IPS-18c (cell line): Measurements from ENCODE around the gene ARHGAP24.
"Not testable (repeated sequence)": the region's sequence is repeated elsewhere in the genome, so short reads cannot be mapped to it uniquely, and the experiment has no call there.

Source experiments
- H3K4me3 ChIP-seq: 2 replicates; pipeline ENCODE4 v1.7.0; 2013; ENCODE audit warnings: low read depth, mild to moderate bottlenecking, low read length, moderate library complexity; ENCODE audit not compliant: insufficient read depth
- H3K9me3 ChIP-seq: one replicate; pipeline ENCODE4 v1.6.1; 2013; ENCODE audit warnings: mild to moderate bottlenecking, low read length, moderate library complexity; ENCODE audit not compliant: control insufficient read depth, insufficient read depth

The ARHGAP24 gene

DNA sequence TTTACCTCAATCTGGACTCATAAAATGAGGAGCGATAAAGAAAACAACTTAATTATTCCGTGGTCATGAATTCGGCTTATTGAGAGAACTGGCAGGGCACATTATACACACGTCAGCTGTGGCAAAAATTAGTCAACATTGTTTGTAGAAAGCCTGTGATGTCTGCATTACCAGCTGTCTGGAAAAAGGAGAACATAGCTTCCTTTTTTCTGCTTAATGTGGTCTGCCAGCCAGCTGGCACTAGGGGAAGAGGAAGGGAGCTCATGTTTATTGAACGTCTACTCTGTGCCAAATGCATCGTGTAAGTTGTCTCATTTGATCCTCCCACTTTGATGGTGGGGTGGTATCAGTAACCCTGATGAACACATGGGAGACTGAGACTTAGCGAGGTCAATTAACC, 367.6 kb downstream of the ARHGAP24 start:
- Histone ChIP-seq H3K9me3 (no peaks in the 10 kb centered on the region), H3K4me3 (no peak overlapping the region)

DNA sequence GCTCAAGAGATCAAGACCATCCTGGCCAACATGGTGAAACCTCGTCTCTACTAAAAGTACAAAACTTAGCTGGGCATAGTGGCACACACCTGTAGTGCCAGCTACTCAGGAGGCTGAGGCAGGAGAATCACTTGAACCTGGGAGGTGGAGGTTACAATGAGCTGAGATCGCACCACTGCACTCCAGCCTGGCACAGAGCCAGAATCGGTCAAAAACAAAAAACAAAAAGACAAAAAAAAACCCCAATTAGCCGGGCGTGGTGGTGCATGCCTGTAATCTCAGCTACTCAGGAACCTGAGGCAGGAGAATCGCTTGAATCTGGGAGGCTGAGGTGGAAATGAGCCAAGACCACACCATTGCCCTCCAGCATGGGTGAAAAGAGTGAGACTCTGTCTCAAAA, 378.8 kb downstream of the ARHGAP24 start:
- H3K4me3 ChIP-seq, H3K9me3 ChIP-seq: not testable (repeated sequence)

DNA sequence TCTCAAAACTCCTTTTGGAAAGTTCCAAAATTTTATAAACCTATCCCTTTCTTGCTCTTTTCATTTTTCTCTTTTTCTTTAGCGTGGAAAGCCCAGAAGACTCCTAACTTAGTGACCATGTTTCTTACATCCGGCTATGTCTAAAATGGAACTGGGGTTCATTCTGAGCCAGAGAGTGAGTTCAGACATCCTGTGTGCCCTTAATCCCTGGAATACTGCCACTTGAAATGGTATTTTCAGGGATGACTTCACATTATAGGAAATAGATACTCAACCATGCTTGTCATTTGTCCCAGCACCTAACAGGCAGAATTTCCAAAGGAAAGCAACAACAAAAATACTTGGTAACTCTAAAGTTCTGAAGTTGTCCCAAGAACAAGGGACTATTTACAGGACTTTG, 379.6 kb downstream of the ARHGAP24 start:
- Histone ChIP-seq H3K4me3 (no peak overlapping the region), H3K9me3 (no peaks in the 10 kb centered on the region)

DNA sequence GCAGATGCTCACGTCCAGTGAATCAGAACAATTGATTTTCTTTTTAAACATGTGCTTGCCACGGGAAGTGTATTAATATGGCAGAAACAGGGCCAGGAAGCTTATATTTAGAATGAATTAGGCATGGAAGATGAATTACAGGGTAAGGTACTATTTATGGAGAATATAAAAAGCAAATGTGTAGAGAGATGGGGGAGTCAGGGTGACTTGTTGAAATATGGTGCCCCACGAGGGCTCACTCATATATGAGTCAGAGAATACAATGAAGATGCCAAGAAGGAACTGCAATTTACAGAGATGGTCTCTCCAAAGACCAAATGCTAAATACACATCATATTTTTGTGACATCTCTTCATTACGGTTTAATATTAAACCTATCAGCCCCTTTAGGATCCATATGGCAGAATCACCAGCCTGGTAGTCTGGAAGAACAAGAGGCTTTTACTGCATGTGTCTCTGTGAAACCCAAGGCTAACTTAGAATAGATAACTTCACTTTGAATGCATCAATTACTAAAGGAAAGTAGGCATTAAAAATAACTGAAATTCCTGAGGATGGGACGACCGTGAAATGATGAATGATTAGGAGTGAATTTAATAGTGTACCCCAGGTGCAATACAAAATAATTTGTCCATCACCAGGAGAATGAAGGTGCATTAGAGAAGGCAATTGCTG, 385.3 kb downstream of the ARHGAP24 start:
- H3K9me3 ChIP-seq, result no peaks in the 10 kb centered on the region
- H3K4me3 ChIP-seq, result no peak overlapping the region

DNA sequence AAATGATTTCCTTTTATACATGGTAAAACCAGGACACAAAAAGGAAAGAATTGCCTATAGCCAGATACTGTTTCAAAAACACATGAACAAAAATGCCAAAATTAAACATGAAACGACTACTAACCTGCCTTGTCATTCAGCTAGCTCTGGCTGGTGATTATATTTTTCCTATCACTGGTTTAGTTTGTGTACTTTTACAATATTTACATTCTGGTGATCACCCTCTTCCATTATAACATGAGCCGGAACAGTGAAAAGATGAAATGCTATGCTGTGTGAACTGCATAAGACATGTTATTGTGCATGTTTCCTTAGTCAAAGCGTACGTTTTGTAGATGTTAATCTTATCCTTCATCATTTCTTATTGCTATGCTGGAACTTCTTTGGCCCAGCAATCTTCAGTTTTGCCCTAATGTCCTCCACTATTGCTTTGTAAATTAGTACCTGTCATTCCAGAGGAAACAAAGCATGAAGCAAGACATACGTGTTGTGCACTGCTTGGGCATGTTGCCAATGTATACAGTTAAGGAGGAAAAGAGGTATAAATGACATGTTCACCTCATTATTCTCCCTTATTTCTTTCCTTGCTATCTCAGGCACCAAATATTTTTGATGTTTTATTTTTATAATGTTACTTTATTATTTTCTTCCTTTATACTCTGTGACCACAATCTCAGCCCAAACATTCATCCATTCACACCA, 386.3 kb downstream of the ARHGAP24 start:
- Histone ChIP-seq H3K9me3 (no peaks in the 10 kb centered on the region), H3K4me3 (no peak overlapping the region)

DNA sequence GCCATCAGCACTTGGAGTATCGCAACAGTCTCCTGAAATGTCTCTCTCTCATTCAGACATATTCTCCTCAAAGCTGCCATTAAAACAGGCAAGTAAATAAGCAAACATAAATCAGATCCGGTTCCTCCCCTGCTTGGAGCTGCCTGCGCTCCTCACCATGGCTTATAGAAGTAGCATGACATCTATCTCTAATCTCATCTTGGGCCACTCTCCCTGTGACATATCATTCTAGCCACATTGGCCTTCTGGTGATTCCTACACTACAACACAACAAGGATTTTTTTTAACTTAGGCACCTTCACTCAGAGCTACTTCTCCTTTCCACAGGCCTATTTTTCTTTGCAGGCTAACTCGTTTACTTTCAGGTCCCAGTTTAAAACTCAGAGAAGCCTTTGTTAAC, 387.9 kb downstream of the ARHGAP24 start:
- H3K9me3 ChIP-seq, result no peaks in the 10 kb centered on the region

DNA sequence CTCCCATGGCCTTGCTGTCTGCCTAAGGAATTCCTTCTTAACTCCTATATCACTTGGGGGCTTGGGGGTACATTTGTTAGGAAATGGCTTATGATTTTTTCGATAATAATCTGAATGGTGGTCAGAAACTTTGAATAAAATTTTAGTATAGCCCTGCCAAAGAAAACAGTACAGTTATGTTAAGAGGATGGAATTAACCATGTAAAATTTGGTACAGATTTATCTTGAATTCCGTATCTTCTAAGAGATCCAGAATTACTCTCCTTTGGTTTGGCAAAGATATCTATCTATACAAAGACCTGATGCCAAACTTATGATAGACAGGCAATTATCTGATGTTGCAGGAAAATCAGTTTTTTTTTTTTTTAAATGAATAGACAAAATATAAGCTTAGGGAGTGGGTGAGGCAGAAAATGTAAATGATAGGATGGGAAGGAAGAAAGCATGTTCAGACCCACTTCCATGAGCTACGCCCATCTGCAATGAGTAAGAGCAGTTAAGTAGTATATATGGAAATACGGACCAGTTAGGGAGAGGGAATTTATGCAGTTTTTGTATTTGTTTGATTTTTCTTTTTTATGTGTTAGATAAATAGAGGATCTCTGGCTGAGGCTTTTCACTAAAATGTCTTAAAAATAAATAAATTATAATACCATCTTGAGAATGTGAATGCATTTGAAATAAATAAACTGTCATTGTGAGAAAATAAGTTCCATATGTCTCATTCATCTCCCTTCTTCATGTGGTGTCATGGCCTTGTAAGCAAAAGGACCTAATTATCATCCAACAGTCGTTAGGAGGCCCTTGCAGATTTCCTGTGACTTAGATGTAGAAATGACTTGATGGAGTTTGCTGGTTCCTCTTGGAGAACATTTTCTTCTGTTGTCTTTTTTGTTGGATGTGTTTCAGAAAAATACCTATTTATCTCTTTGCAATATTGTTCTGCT, 389.6 kb downstream of the ARHGAP24 start:
- H3K9me3 ChIP-seq, result no peaks in the 10 kb centered on the region
- no peak overlapping the region for H3K4me3 ChIP-seq

More for the DNA sequence above, 387.9 kb downstream of the ARHGAP24 start:
- no peak overlapping the region for H3K4me3 ChIP-seq

DNA sequence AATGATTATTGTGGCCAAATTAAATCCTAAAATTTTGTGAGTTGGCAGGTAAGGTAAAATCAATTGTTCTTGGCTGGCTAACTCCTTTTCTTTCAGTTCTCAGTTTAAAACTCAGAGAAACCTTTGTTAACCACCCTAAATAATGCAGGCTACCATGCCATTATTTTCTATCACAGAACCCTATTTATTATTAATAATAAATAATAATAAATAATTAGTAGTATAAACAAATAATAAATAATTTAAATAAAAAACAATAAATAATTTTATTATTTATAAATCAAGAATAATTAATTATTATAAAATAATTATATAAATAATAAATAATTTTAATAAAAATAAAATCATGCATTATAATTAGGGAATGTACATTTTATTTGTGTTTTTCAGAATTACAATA, 390.3 kb downstream of the ARHGAP24 start:
- H3K4me3 ChIP-seq, result no peak overlapping the region
- H3K9me3 ChIP-seq, result no peaks in the 10 kb centered on the region

DNA sequence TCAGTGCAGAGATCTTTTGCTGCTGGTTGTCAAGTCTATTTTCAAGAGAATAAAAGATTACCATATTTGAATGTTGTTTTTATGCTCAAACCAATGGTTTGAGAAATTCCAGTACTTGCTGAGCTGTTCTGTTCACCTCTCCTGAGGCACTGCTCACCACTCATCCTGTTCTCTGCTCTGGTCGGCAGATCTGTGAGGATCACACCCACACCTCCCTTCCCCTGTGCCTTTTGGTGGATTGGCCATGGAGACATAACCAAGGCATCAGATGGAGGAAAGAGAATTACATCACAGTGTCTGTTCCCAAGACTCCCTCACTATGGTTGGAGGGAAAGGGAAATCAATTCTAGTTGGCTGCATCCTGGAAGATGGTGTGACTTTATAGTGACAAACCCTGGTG, 391.6 kb downstream of the ARHGAP24 start:
- H3K9me3 ChIP-seq, result no peaks in the 10 kb centered on the region
- no peak overlapping the region for H3K4me3 ChIP-seq

DNA sequence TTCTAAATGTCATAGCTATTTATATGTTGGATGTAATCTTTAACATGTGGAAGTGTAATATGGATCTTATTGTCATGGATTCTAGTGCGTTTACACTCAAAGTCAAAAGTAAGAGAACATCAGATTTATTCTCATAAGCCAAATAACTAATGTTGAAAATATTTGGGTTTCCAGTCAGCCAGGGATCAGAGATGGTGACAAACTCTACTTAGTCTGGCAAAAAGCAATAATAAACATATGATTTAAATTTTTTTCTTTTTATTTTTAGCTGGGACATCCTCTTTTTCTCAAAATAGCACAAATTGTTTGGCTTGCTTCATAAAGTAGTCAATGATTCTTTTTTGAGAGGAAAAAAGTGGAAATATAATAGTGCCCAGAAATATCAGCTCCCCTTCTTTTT, 392.3 kb downstream of the ARHGAP24 start:
- no peaks in the 10 kb centered on the region for H3K9me3 ChIP-seq
- no peak overlapping the region for H3K4me3 ChIP-seq

DNA sequence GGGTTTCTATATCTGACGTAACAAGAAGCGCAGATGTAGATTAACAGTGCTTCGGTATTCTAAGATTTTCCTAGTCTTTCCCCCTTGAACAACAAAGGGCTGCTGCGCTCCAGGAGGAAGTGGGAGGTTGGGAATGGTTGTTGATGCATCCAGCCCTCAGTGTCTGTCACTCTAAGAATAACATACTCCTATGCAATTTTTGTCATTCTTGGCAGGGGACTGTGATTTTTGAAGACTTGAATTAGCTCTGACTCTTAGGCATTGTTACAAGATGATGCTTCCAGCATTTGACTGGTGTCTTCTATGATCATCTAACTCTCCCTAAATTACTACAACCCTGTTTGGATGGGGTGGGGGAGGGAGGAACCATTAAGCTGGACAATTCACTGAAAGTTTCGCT, 394.2 kb downstream of the ARHGAP24 start:
- no peak overlapping the region for H3K4me3 ChIP-seq
- H3K9me3 ChIP-seq, result no peaks in the 10 kb centered on the region

DNA sequence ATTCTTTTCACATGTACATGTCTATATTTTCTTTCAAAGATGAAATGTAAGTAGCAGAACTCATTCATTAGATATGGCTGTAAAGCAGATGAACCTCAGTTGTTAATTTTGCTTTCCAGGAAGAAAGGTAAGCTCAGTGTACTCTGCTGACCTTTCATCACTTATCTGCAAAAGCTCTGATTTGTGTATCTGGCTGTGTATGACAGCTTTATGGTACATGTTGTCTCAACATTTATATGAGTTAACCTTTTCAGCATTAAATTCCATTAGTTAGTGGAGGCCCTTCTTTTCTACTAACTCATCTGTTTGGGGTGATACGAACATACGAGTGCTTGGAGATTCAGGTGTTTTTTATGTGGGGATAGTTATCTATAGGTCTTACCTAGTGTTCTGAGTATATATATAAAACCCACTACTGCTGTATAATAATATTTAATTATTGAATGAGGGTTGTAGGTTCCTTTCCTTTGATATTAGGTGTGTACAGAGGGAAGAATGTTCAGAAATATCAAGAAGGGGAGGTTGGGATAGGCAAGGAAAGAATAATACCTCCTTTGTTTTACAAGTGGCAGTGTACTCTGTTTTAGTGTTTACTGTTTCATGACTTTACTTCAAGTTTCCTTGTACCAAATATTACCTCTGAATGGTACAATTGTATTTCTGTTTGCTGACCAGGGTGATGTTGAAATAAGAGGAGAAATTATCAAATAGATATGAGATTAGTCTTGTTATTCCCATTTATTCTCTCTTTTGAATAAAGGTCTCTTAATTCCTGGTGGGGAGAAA, 395.5 kb downstream of the ARHGAP24 start:
- H3K9me3 ChIP-seq, result no peaks in the 10 kb centered on the region
- no peak overlapping the region for H3K4me3 ChIP-seq

DNA sequence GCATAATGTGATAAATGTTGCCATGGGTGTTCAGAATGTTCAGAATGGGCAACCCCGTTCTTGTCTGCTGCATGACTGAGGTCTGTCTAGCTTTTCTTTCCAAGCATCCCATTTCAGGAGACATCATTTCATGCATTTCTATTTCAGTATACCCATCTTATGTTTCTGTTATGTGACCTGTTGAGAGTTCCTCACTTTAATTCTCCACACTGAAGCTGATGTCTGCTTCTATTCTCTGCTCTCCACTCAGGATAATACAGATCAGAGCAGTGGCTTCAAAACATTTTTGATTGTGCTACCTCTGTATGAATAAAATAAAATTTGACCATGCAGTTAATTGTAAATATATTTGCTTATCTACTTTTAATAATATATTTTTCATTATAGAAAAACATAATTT, 398.6 kb downstream of the ARHGAP24 start:
- Histone ChIP-seq H3K4me3 (no peak overlapping the region), H3K9me3 (no peaks in the 10 kb centered on the region)

DNA sequence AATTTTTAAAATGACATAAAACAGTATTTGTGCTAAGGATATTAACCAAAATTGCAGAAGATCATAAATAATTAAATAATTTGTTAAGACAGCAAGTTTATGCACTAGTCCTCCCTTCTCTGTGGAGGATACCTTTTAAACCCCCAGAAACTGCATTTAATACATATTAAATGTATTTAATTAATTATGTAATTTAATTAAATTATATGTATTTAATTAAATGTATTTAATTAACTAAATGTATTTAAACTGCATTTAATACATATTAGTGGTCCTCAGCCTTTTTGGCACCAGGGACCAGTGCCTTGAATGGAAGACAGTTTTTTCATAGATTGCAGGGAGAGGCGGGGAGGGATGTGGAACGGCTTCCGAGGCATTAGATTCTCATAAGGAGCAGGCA, 404.6 kb downstream of the ARHGAP24 start:
- H3K4me3 ChIP-seq, result no peak overlapping the region
- H3K9me3 ChIP-seq, result no peaks in the 10 kb centered on the region

DNA sequence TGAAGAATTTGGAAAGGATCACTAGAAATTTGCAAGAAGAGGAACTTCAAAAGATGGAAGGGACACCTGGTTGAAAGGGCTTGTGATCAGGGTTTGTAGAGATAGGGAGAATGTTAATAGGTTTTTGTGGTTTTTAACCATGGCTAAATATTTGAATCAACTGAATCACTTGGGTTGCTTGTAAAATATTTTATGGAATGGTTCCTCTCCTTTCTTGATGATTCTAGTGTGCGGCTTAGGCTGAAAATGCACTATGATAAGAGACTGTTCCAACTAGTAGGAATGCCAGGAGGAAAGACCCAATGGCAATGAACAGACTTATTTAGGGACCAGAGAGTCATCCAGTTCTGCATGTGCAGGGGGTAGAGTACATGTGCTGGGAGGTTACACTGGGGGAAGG, 408.2 kb downstream of the ARHGAP24 start:
- no peak overlapping the region for H3K4me3 ChIP-seq
- H3K9me3 ChIP-seq, result no peaks in the 10 kb centered on the region

DNA sequence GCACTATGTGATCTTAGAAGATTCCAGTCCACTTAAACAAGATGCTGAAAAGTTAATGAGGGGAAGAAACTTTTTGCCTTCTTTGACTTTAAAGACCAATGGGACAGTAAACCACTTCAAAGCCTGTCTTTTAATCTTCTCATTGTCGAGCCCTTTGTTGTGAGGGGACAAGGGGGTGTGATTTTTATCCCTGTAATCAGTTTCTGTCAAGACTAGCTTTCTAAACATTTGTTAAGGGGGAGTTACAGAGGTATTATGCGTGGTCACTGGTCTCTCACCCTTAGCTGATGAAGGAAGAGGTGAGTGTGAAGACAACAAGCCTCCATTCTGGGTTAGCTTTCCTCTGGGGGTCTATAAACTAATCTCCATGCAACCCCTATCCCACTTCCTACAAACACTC, 409.3 kb downstream of the ARHGAP24 start:
- Histone ChIP-seq H3K9me3 (no peaks in the 10 kb centered on the region), H3K4me3 (no peak overlapping the region)

DNA sequence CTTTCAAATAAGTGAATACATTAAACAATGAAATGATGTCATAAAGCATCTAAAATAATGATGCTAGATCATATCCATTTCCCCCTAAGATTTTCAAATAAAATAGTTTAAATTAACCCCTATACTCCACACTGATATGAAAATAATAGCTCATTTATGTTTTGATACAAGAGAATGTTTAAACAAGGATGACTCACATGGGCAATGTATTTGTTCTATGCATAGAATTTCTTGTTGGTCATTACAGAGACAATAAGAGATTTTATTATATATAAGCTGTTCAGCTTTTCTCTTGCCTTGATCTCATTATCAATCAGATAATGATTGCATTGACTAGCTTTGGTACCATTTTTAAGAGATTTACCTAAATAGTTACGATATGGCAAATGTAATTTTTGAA, 411.7 kb downstream of the ARHGAP24 start:
- Histone ChIP-seq H3K4me3 (no peak overlapping the region), H3K9me3 (no peaks in the 10 kb centered on the region)
